NCI-H748 treated with DMSO at 0.1 percent for 48 hours (cell line): Measurements from ENCODE around the gene HNRNPCL2.
"Not testable (repeated sequence)": the region's sequence is repeated elsewhere in the genome, so short reads cannot be mapped to it uniquely, and the experiment has no call there.

Experiments used
- DNase-seq: peaks from one replicate; lab custom pipeline; 2025; lab: John Stamatoyannopoulos, UW

HNRNPCL2 gene

DNA sequence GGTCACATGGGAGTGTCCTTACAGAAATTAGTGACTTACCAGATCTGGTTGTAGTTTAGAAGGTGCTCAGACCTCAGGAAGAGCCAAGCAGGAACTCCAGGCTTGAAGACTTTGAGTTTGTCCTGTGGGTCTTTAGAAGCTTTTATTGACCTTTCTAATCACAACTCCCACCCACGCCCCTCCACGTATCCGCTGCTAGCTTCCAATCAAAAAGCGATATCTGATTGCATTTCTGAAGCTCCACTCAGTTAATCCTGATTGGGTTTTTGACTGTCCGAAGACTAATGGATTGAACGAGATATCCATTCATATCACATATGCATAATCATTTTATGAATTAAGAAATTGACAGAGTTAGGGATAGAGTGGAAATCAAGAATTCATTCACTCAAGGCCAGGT, at the start of gene HNRNPCL2:
TSS of gene HNRNPCL2 (minus strand) at position 101 of the 400 bp plus-strand sequence. CDS start 454 bp downstream, outside the sequence.
- DNase-seq, result not testable (repeated sequence)

DNA sequence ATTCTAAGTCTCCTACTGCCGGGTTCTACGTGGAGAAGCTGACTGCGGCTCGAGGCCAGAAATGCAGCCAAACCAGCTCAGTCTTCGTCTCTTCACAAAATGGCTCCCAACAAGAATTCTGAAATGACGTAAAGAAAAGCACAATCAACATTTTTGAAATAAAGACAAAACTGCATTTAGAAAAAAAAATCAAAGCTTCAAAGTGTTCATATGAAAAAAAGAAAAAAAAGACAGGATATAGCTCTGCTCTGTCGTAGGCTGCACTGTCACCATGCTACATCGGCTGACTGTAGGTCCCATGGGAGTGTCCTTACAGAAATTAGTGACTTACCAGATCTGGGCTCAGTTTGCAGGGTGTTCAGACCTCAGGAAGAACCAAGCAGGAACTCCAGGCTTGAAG, 48.9 kb upstream of the HNRNPCL2 start, which contains the start of gene HNRNPCL4:
TSS of gene HNRNPCL4 (minus strand) at position 101 of the 400 bp plus-strand sequence. CDS start 164 bp downstream, outside the sequence.
- DNase-seq, result not testable (repeated sequence)

DNA sequence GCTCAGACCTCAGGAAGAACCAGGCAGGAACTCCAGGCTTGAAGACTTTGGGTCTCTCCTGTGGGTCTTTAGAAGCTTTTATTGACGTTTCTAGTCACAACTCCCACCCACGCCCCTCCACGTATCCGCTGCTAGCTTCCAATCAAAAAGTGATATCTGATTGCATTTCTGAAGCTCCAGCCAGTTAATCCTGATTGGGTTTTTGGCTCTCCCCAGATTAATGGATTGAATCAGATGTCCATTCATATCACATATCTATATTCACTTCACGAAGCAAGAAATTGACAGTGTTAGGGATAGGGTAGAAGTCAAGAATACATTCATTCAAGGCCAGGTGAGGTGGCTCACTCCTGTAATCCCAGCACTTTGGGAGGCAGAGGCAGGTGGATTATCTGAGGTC, 39.3 kb upstream of the HNRNPCL2 start, which contains the start of gene PRAMEF26:
TSS of gene PRAMEF26 (minus strand) at position 101 of the 400 bp plus-strand sequence. CDS start 2,914 bp downstream, outside the sequence.
- not testable (repeated sequence) for DNase-seq

DNA sequence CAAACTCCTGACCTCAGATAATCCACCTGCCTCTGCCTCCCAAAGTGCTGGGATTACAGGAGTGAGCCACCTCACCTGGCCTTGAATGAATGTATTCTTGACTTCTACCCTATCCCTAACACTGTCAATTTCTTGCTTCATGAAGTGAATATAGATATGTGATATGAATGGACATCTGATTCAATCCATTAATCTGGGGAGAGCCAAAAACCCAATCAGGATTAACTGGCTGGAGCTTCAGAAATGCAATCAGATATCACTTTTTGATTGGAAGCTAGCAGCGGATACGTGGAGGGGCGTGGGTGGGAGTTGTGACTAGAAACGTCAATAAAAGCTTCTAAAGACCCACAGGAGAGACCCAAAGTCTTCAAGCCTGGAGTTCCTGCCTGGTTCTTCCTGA, 46.2 kb downstream of the HNRNPCL2 start, which contains the start of gene PRAMEF25:
TSS of gene PRAMEF25 (plus strand) at position 301 of the 400 bp plus-strand sequence. CDS start 2,920 bp downstream, outside the sequence.
- DNase-seq, result not testable (repeated sequence)
